Hepatic stellate cell (primary cell): Measurements from ENCODE around the gene RTP1.
"Not testable (repeated sequence)": the region's sequence is repeated elsewhere in the genome, so short reads cannot be mapped to it uniquely, and the experiment has no call there.

ENCODE experiments used
- DNase-seq: peaks from one replicate; pipeline ENCODE4 v3.0.0; 2011; ENCODE audit warnings: low spot score

The RTP1 gene, protein sequence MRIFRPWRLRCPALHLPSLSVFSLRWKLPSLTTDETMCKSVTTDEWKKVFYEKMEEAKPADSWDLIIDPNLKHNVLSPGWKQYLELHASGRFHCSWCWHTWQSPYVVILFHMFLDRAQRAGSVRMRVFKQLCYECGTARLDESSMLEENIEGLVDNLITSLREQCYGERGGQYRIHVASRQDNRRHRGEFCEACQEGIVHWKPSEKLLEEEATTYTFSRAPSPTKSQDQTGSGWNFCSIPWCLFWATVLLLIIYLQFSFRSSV

DNA sequence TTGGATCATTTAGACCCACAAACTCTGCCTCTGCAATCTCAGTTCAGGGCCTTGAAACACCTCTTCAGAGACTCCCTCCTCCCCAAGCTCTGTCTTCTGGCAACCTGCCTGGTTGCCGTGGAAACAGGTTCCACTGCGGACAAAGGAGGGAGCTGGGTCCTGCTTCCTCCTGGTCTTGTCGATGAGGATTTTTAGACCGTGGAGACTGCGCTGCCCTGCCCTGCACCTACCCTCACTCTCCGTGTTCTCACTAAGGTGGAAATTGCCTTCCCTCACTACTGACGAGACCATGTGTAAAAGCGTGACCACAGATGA lies at the start of gene RTP1:
RTP1 (plus strand) TSS at position 152 of the 315 bp plus-strand sequence; CDS start at position 182, 30 bp downstream.
- DNase-seq = no peak

DNA sequence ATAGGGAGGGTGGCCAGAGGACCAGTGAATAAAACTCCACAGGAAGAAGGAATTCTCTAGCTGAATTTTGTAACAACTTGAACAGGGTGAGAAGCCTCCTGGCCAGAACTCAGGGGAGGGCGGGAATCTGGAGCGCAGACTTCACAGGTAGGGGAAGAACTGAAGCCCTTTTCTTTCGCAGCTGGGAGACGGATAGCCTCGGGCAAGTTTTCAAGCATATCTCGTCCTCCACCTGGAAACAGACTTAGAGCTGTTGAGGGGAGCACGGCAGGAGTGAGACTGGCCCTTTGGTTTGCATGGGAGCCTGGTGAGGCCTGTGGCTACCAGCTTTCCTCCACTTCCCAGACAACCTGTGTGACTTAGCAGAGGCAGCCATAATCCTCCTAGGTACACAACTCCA lies 47.1 kb upstream of the RTP1 start:
- DNase-seq = no peak

DNA sequence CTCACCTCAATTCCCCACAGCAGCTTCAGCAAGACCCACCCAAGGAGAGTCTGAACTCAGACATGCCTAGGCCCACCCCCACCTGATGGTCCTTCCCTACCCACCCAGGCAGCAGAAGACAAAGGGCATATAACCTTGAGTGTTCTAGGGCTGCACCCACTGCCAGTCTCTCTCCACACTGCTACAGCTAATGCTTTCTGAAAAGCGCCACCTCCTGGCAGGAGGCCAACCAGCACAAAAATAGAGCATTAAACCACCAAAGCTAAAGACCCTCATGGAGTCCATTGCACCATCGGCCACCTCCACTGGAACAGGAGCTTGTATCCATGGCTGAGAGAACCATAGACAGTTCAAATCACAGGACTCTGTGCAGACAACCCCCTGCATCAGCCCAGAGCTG lies 46.7 kb upstream of the RTP1 start:
- DNase-seq = no peak

DNA sequence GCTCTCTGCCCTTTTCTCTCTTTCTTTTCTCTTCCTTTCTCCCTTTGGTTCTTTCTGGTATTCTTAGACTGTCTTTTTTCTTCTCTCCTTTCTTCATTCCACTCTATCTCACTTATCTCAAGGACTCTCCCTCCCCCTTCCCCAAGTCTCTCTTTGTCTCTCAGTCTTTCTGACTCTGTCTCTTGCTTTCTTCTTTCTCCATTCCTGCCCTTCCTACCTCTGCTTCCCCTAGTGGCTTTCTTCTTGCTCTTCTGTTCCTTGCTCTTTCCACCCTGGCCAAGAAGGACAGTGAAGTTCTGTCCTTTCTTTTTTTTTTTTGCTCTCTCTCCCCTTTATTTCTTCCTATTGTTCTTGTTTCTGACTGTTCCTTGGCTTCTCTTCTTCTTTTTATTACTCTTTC lies 35.7 kb upstream of the RTP1 start:
- DNase-seq = no peak

DNA sequence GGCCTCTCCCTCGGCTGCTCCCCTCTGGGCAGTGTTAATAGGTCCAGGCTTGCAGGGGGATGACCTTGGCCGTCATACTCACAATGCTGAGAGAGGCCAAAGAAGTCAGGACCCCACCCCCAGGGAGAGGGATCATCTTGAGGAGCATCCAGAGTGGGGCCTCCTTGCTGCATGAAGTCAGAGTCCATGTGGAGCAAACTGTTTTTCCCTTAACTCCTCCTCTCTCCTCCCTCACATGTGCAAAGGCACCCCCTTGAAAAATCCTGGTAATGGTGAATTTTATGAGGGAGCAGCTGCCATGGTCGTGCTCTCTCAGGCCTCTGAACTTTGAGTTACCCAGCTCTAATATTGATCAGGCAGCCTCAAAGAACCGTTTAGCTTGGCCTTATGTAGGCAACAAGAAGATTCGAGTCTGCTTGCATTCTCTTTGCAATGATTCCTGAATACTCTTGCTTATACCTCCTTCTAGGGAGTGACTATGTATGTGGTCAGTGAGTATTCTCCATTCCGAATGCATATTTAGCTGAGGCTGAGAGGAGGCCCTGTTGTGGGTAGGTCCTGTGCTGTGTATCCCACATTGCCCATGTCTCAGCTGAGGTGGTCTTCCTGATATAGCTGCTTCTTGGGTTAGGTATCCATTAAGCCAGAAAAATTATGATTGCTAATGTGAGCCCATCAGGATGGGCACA lies 34.9 kb upstream of the RTP1 start:
- no peak for DNase-seq

DNA sequence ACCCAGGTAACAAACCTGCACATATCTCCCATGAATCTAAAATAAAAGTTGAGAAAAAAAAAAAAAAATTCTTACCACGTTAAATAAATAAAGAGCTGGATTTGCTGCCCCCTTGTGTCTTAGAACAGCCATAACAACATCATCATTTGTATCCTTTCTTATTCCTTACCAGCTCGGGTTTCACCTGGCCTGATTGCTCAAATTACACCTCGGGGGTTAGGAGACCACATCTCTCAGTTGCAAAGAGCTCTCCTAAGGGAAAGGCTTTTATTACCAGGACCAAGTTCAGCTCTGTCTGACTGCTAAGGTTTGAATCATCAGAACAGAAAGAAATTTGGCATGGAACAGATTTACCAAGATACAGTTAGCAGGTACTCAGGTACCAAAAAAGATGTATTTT lies 32.1 kb upstream of the RTP1 start:
- no peak for DNase-seq

DNA sequence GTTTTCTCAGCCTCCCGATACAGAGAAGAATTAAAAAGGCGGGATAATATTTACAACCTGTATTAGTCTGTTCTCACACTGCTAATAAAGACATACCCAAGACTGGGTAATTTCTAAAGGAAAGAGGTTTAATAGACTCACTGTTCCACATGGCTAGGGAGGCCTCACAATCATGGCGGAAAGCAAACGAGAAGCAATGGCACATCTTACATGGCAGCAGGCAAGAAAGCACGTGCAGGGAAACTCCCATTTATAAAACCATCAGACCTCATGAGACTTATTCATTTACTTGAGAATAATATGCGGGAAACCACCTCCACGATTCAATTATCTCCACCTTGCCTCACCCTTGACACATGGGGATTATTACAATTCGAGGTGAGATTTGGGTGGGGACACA lies 30.5 kb upstream of the RTP1 start:
- no peak for DNase-seq

DNA sequence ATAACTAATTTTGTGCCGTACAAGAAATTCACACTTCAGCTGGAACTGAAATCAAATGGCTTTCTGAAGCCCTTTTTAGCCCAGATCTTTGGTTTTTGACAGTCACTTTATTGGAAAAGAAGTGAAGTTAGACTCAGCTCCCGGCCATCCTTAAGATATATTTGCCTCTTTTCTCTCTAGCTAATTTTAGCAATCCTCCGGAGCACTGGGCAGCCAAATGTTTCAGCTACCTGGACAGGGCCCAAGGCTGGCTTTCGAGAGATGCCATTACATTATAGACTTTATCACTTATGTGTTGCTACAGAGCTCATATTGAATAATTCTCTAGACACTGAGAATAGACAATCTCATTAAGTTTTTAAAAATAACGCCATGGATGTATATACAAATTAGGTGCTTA lies 29.5 kb upstream of the RTP1 start:
- DNase-seq = no peak

DNA sequence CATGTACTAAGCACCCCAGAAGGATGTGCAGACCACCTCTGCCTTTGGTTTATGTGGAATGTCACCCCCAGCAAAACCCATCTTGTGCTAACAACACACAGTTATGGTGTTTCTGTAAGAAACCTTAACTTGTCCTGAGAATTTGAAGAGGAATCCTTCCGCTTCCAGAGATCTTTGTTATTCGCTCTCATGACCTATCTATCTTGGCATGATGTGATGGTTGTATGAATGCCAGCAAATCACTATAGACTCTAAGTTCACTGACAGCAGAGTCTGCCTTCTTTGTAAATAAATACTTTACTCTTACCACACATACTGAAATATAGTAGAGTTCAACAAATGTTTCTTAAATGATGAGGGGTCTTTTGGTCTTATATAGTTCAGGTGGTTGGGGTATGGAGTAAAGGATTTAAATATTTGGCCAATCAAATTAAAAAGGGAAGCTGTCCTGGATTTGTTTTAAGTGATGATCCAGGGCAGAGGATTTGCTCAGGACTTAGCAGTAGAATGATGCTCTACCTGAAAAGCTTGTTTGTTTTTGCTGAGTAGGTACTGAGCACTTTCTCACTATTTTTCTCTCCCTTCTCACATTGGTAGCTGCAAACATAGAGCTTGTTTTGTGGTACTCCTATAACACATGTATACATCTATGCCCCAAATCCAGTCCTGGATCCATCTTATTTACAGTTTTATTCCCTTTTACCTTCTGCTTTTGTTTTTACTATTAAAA lies 27.9 kb upstream of the RTP1 start:
- no peak for DNase-seq

DNA sequence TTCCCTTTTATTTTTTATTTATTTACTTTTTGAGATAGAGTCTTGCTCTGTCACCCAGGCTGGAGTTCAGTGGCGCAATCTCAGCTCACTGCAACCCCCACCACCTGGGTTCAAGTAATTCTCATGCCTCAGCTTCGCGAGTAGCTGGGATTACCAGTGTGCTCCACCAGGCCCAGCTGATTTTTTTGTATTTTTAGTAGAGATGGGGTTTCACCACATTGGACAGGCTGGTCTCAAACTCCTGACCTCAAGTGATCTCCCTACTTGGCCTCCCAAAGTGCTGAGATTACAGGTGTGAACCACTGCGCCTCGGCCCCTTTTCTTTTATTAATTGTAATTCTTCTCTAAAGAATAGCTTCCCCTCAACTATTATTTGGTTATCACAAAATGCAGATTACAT lies 26.4 kb upstream of the RTP1 start:
- DNase-seq = not testable (repeated sequence)

DNA sequence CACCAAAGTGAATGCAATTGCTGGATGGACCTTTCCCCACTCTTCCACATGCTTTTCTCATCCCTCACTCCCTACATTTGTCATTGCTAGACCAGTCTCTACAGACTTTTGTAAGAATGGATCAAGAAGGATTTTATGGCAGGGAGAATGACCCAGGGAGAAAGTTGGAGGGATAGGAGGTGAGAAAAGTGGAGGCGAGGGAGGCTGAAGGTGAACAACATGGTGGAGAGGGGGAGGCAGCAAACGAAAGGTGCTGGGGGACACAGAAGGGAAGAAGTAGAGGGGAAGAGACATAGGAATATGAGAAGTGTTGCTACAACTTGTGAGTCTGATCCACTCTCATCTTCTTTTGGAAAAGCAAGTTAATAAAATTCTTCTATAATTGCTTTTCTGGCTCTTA lies 24.4 kb upstream of the RTP1 start:
- no peak for DNase-seq

DNA sequence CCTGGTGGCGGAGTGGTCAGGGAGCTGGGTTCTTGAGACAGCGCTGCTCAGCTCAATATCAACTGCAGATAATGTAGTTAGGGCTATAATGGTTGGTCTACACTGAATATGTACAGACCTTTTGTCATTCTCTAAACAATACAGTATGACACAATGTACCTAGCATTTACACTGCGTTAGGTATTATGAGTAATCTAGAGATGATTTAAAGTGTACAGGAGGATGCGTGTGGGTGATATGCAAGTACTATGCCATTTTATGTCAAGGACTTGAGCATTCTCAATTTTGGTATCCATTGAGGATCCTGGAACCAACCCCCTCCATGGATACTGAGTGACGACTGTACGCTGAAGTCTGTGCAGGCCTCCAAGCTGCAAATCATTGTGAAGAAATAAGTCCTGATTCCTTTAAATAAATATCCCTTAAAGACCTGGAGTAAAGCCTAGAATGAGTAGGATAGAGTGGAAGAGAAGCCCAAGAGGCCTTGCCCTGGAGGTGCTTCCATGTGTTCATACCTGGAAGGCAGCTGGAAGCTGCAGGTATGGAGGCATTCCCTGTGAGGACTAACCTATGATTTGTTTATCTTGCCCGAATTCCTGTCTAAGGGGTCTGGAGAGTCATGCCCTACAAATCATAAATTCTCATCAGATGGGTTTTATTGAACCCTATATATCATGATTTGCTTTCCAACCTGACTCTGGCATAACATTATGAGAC lies 15.7 kb upstream of the RTP1 start:
- DNase-seq = no peak

DNA sequence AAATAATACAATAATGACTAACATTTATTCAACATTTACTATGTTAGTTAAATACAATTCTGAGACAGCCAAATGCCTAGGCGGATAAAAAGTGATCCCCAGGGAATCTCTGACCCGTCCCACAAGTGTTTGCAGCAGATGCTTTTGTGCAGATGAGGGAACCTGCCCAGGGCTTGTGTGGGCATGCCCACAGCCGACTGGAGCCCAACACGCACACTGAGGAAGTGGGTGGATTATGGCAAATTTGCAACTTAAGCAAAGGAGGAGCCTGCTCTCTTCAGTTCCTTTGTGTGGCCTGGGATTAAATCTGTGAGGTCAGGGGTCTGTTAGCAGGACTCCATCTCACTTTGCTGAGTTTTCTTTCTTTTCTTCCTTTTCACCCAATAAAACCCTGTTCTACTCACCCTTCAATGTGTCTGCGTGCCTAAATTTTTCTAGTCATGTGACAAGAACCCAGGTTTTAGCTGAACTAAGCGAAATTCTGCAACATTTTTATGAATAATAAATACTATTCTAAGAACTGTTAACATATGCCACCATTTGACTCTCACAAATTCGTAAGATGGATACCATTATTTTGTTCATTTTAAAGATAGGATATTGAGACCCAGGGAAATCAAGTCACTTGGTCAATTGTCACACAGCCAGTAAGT lies 13.9 kb upstream of the RTP1 start:
- DNase-seq = no peak

DNA sequence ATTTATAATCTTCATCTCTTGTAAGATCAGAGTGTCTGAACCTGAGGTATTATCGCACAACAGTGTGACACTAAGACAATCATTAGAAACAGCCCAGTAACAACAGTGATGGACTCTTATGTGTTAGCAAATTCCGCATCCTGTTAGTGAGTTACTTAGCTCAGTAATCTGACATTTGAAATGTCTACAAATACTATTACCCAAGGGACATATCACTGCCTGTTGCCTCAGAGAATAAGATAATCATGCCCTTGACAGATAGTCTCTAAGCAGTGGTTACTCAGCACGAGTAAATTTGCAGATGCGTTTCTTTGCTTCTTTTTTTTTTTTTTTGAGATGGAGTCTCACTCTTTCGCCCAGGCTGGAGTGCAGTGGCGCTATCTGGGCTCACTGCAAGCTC lies 13.4 kb upstream of the RTP1 start:
- DNase-seq = no peak

DNA sequence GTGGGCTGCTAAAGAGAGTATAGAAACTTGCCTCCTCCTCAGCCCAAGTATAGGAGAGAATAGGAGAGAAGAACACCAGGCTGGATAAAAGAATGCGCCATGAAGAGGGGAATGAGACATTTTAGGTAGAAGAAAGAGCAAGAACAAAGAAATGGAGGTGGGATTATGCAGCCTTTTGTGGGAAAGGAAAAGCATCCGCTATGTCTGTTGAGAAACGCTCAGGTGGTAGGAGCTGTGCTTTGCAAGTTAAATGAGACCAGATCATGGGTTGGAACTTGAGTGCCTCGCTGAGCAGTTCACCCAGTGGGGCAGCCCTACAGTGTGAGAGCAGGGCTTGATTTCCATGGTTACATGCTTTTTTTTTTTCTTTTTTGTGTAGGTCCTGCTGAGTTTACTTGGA lies 11.5 kb upstream of the RTP1 start:
- no peak for DNase-seq

DNA sequence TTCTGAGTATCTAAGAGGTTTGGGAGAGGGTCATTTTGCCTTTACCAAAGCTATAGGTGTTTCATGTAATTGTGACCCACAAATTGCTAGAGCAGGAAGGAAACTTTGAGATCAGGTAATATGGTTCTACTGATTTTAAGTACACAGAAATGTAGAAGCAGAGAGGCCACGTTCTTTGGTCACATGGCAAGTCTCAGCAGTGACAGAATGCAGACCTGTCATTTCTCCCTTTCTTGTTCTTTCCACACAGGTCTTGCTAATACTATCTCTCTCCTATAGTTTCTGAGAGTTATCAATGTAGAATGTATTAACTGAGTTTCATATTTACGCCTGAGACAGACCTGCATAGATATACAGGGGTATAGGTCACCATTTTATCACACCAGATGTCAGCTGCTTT lies 10.9 kb upstream of the RTP1 start:
- DNase-seq = no peak

DNA sequence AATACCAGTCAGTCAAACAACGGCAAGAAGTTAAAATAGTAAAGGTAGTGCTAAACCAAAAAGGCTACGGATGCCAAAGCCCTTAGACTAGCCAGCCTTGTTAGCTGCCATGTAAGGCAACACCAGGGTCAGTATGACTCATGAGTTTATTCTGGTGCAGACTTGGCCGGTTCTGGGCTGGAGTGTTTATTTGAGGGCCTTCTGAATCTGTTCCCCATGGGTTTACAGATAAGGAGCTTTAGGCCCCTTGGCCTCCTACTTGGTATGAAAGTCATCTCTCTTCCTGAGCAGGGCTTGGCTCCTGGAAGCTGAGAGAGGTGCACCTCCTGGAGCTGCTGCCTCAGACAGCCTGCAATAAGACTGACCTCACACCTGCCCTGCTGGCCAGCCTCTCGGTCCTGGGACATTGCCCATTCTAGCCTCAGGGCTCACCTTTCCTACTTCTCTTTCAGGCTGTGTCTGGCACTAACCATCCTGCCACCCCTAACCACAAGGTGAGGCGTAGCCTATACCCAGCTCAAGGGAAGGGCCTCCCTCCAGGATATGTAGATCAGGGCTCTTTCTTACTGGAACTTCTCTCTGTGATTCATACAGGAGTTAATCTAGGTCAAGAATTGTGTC lies 10.4 kb upstream of the RTP1 start:
- peak; percentile 89 for DNase-seq

DNA sequence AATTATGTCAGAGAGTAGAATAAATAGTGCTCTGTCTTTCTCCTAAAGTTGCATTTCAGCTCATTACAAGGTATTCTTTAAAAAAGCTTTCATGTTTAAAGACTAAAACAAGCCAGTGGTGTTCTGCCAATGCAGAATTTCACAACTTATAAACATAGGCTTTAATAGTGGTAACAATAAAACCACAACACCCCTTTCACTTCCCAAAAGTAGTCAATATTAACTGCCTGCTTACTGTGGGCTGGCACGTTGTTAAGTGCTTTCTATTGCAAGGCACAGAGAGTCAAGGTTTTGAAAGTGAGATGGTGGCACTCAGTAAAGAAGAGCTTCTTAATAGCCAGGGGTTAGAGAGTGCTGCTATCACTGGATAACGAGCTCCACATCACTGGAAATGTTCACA lies 8.4 kb upstream of the RTP1 start:
- no peak for DNase-seq

DNA sequence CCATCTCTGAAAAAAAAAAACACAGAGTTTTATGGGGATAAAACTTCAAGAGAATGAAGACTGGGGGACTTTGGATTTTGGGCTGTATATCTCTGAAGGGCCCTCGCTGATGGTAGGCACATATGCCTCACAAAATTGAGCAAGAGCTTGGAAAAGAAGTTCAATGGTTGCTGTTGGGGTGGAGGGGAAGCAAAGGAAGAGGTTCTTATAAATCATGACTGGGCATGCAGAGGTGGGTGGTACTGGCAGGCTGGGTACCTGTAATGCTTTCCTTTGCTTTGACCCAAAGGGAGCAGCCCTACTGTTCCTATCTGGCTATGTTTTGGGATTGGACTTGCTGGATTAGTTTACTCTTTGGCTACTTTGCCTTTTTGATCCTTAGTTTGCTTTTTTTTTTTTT lies 6.0 kb upstream of the RTP1 start:
- DNase-seq = no peak

DNA sequence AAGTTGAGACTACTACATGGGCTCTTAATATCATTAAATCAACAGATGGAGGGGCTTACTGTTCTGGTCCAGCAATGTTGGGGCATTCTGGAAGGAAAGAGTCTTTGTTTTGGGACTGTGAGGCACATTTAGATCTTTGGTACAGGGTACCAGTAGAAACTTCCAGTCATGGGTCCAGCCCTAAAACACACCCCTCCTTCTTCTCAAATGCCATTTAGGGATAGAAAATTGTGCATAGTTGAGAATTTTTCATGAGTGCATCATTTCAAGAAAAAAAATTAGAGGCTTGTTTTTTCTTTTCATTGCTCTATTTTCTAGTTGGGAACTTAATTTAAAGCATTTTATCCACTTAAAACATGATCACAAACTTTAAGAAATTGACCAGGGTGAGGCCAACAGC lies 4.1 kb upstream of the RTP1 start:
- peak; percentile 58 for DNase-seq

DNA sequence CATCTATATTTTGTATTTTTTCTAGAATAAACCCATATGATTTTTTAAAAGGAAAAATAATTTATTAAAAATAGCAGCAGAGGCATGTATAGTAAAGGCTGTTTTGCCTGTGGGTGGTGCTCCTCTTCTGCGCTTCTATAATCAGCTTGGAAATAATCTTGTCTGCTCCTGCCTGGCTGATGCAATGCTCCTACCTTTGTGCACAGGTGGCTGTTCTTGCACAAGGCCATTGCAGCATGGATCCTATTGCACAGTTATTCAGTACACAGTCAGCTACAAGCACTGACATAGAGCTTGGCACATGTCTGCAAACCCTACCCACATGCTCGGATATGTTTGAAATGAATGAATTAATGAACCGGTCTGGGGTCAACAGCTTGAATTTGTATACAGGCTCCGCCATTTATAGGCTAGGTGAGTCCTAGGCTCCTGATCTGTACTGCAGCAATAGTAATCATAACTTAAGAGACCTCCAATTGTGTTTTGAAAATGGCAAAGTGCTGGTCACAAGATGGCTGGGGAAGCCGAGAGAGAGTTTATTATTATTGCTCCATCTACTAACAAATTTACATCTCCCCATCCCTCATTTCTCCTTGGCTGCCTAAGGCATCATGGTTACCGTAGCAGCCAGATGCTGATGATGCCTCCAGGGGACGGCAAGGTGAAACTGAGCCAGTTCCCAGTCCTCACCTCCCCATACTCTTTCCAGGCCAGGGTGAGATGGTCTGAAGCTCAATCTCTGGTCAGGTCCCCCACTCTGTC lies 532 bp upstream of the RTP1 start:
- DNase-seq = no peak
